ENCODE results near the gene ABL1.

The ABL1 gene

GRCh38 chr9:130918101-130918825, 83.2 kb downstream of the ABL1 start:
- no peak for DNase-seq (ENCODE audit: low read depth in 2 of 2)

- no peak for DNase-seq (ENCODE audit: low read depth in 2 of 2)
These were observed 83.9 kb downstream of the ABL1 start for GRCh38 chr9:130918826-130919558.

GRCh38 chr9:130919559-130920145, 84.6 kb downstream of the ABL1 start:
- no peak for DNase-seq (ENCODE audit: low read depth in 2 of 2)

GRCh38 chr9:130920233-130920632, 85.2 kb downstream of the ABL1 start:
- no peak for DNase-seq (ENCODE audit: low read depth in 2 of 2)

DNA sequence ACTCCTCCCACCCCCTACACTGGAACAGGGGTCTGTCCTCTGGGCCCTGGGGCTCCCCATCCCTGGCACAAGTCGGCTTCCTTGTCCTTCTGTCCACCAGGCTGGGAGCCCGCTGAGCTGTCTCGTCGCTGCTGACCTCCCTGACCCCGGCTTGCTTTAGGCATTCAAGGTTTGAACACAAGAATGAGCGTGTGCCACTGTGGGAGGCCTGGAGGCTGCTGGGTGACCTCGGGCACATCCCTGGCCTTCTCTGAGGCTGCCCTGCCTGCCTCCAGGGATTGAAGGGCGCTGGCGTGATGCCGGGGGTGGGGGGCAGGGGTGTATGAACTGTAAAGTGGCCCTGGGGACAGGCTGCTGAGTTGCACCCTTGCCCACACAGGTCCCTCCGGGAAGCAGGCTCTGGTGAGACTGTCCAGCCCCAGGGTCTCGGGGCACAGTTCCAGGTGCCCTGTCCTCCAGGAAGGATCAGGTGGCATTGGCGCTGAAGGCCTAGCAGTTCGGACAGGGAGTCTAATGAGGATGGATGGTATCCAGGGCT, 85.8 kb downstream of the ABL1 start:
- DNase-seq (ENCODE audit: low read depth in 2 of 2) = no peak

DNA sequence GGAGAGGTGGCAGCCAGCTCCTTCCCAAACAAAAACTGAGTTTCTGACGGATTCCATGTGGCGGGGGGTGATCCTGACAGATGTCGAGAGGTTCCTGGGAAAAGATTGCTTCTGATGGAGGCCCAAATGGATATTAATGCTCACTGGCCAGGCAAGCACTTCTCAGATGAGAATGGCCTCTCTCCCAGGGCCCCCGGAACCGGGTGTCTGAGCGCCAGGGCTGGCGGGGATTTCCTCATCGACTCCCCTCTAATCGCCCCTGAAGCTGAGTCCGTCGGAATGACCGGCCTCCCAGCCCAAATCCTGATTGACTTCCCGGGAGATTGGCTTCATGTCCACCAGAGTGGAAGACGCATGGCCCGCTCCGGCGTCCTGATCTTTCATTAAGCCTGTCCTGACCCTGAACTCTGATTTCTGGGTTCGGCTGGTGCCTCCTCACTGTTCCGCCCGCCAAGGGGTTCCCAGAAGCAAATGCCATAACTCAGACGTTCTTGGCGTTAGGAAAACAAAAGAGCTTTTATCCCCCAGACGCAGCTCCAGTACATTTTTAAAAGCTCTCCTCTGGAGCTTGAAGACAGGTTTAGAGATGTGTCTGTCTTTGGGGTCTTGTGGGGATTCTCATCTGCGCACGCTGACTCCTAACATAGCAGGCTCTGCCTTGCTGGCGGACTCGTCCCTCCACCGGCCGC, 86.4 kb downstream of the ABL1 start:
- DNase-seq (ENCODE audit: low read depth in 2 of 2) = no peak

DNA sequence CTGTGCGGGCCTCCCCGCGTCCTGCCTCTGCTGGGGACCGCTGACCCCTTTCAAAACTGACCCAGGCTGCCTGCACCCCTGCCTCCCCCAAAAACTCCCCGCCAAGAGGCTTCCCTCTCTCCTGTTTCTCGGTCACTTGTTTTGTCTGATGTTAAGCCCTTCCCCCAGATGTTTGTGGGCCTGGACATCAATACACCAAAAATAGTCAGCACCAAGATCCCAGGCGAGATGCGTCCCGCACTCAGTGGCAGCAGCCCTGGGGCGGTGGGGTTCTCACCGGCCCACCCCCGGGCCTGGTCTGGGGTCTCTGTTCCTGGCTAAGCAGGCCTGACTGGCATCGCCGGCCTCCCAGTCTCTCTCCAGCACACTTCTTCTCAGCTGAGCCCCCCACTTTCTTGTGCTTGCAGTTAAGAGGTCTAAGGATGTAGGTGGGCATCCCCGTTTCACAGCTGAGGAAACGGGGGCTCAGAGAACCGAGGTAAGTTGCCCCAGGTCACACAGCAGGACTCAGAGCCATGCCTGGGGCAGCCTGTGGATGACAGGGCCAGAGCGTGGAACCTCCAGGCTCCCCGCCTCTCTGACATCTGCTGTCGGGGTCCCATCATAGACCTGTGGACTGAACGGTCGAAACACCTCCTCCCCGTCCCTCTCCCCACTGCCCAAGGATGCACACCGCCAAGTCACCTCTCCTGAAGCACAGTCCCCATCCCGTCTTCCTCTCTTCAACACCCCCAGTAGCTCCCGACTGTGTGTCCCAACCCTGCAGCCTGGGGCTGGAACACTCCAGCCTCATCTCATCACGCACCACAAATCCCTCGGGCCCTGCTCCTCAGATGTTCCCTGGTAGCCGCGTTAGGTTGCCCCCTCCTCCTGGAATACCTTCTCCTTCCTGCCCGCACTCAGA, 87.2 kb downstream of the ABL1 start:
- no peak for DNase-seq (ENCODE audit: low read depth in 2 of 2)

DNA sequence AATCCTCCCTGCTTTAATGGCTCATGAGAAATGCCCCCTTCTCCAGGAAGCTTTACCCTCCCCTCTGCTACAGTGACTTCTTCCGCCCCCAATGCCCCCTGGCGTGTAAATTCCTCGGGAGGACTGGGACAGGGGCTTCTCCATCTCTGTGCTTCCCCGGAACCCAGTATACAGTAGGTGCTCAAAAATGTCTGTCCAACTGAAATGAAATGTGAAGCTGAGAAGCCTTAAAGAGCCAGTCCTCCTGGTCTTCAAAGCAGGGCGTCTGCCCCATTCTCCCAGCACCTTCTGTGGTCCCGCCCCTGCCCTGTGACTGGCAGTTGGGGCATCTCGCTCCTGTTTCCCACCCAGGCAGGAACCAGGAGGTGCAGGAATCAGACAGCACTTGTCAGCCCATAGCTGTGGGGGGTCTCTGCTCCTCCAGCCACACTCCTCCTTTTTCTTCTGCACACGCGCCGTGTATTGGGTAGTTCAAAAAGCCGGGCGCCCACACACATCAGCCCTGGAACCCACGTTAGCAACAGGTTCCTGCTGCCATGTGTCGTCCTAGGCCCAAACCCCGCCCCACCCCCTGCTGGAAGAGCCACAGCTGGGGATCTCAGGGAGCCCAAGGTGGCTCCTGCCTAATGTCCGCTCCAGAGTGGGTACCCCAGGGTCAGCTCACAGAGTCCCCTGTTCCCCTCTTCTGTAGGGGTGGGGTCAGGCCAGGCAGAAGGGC, 88.0 kb downstream of the ABL1 start:
- no peak for DNase-seq (ENCODE audit: low read depth in 2 of 2)

- DNase-seq (ENCODE audit: low read depth in 2 of 2) = no peak
These were observed 88.8 kb downstream of the ABL1 start for GRCh38 chr9:130923611-130924447.

DNA sequence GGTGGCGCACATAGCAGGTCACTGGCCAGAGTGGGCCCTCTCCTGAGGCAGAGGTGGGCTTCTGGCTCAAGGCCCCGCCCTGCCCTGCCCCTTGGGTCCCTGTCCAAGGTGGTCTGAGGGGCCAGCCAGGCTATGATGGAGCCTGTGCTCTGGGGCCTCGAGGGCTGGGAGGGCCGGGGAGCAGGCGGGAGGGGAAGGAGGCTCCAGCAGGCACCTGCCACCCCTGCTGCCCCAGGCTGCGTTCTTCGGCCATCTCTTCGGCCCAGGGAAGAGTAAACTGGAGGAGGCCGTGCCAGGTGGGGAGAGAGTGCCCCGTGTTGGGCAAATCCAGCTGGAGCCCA, 89.4 kb downstream of the ABL1 start:
- no peak for DNase-seq (ENCODE audit: low read depth in 2 of 2)

DNA sequence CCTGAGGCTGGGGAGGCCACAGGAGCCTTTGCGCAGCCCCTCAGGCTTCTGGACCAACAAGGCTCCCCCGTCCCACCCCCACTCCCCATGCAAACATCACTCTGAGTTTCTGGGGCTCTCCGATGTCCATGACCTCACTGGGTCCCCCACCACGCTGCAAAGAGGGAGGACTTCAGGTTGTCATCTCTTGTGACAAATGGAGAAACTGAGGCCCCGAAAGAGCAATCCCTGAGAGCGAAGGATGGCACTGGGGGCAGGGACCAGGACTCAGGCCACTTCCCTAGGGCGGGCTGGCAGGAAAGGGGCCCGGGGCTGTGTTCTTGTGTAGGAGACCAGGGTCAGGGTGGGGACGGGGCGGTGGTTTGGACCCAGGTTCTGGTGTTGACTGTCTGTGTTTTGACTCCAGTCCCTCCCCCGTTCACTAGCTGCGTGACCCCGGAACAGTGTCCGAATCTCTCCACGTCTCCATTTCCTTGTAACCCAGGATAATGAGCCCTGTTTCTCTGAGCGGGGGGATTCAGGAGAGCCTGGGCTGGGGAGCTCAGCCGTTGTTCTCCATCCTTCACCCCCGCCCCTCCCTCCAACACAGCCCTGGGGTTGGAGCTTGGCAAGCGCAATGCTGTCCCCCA, 90.1 kb downstream of the ABL1 start:
- DNase-seq (ENCODE audit: low read depth in 2 of 2) = no peak

DNA sequence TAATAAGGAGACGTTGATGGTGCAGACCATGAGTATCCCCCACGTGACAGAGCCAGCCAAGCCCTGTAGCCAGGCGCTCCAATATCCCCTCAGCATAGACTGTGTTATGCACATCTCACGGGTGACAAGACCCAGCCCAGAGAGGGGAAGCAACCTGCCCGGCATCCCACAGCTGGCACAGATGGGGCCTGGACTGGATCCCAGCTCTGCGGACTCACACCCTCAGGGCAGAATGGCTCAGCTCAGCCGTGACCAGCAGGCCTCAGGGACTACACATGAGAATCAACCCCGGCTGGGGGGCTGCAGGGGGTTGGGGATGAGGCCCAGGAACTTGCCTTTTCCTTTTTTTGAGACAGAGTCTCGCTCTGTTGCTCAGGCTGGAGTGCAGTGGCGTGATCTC, 92.3 kb downstream of the ABL1 start:
- DNase-seq (ENCODE audit: low read depth in 2 of 2) = no peak

GRCh38 chr9:130927995-130928900, 93.2 kb downstream of the ABL1 start:
- DNase-seq (ENCODE audit: low read depth in 2 of 2) = no peak

- DNase-seq (ENCODE audit: low read depth in 2 of 2) = no peak
These were observed 94.6 kb downstream of the ABL1 start for GRCh38 chr9:130929571-130930038.

DNA sequence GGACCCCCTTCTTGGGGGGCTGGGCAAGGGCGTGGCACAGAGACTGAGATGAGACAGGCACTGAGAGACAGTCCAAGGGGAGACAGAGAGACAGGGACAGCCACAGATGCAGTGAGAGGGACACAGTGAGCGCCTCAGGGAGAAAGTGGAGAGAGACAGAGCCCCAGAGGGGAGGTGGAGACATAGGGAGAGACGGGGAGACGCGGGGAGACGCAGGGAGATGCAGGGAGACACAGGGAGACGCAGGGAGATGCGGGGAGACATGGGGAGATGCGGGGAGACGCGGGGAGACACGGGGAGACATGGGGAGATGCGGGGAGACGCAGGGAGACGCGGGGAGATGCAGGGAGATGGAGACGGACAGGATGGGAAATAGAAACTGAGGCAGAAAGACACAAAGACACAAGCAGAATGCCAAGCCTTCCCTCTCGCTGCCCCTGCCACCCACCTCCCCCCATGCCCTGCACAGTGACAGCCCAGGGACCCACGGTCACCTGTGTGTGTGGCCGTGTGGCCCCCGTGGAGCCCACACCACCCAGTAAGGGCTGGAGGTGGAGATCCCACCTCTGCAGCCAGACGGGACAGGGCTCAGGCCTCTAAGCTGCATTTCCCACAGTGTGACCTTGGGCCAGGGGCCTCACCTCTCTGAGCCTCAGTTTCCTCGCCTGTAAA, 95.2 kb downstream of the ABL1 start:
- no peak for DNase-seq (ENCODE audit: low read depth in 2 of 2)

- no peak for DNase-seq (ENCODE audit: low read depth in 2 of 2)
These were observed 95.8 kb downstream of the ABL1 start for GRCh38 chr9:130930804-130931349.

All from stimulated activated CD4-positive, alpha-beta T cell treated with anti-CD3 and anti-CD28 coated beads, Interleukin-12 subunit alpha, Interleukin-12 subunit beta, amount 100 ng/mL, for 24 hours (primary cell).